ENCODE measurements around the gene NUTF2. TPM values are rescaled to one million over a fixed set of nuclear protein-coding genes. Genes with fewer than 3 reads are reported as not detected.
"Not testable (repeated sequence)": the region's sequence is repeated elsewhere in the genome, so short reads cannot be mapped to it uniquely, and the experiment has no call there.

NUTF2 gene
- total and polyA plus RNA-seq, 7 experiments from 2014 or later, result 34.7 to 125 (median 41.3) TPM

- Histone ChIP-seq H3K27ac (ENCODE audit: low read depth, low read length) (no peak overlapping the region), H3K9me3 (ENCODE audit: control insufficient read depth in 2 of 3, low read length in 3 of 3) (no peaks in the 10 kb centered on the region), H3K27me3 (ENCODE audit: control insufficient read depth in 2 of 2, insufficient read depth in 2 of 2, low read length in 2 of 2) (no peaks in the 10 kb centered on the region), H3K36me3 (ENCODE audit: control insufficient read depth in 2 of 3, insufficient read depth in 3 of 3, low read length in 3 of 3) (peaks cover 0 to 39% (median 10%) of the 10 kb centered on the region in 3 experiments), H3K4me1 (ENCODE audit: control insufficient read depth in 2 of 2, insufficient read depth in 2 of 2, low read length in 2 of 2) (no peaks in the 10 kb centered on the region), H3K4me3 (ENCODE audit: low read length) (no peak overlapping the region)
- Mint-ChIP-seq H3K4me3 (peak overlapping the region in 1 of 10 donors; percentile 53), H3K9me3 (no peaks in the 10 kb centered on the region), H3K36me3 (peaks cover 0 to 32% (median 6%) of the 10 kb centered on the region in 5 donors), H3K27ac (peak overlapping the region in 1 of 9 donors; percentile 56), H3K4me1 (peaks cover 4 to 23% (median 15%) of the 10 kb centered on the region in 7 donors), H3K27me3 (no peaks in the 10 kb centered on the region)
- intact Hi-C loops (cut with micrococcal nuclease), result no loop called here
- POLR2A ChIA-PET, result interaction anchor here (0.8 kb wide), 1 partner anchor 16 kb away, joined by 3 read pairs; the partner anchor contains the start of gene PSKH1
- no peak for ATAC-seq
- no peak for DNase-seq
- CTCF ChIA-PET, result interaction anchor here (0.6 kb wide), 1 partner anchor 418 kb away, joined by 5 read pairs; no protein-coding TSS in a partner anchor
These were observed 62.5 kb downstream of the NUTF2 start for GRCh38 chr16:67909056-67909742.

DNA sequence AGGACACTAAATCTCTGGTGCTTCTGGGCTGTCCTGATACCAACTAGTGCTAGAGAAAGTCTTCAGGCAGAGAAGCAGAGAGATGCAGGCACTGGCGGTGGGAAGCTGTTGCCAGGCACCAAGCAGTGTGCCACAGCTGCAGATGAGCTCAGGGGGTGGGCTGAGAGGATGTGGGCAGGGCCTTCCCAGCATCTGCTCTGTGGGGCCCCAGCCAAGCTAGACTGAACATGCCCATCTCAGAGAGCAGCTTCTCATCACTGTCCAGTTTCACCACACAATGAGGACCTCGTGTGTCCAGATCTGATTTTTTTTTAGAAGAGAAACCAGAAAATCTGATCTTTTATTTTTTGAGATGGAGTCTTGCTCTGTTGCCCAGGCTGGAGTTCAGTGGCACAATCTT is 63.4 kb downstream of the NUTF2 start:
- H3K27me3 ChIP-seq (ENCODE audit: control insufficient read depth in 2 of 2, insufficient read depth in 2 of 2, low read length in 2 of 2), result no peaks in the 10 kb centered on the region
- Mint-ChIP-seq H3K9me3 (no peaks in the 10 kb centered on the region), H3K36me3 (peaks cover 0 to 33% (median 5%) of the 10 kb centered on the region in 5 donors), H3K4me1 (peaks cover 6 to 25% (median 20%) of the 10 kb centered on the region in 7 donors), H3K4me3 (peak overlapping the region in 2 of 10 donors; percentile 21 to 30), H3K27ac (peak overlapping the region in 1 of 9 donors; percentile 56), H3K27me3 (no peaks in the 10 kb centered on the region)
- no peak overlapping the region for H3K4me3 ChIP-seq (ENCODE audit: low read length)
- intact Hi-C loops (cut with micrococcal nuclease), result no loop called here
- H3K4me1 ChIP-seq (ENCODE audit: control insufficient read depth in 2 of 2, insufficient read depth in 2 of 2, low read length in 2 of 2), result no peaks in the 10 kb centered on the region
- ATAC-seq (peak; percentile 52), DNase-seq (no peak)
- no peaks in the 10 kb centered on the region for H3K9me3 ChIP-seq (ENCODE audit: control insufficient read depth in 2 of 3, low read length in 3 of 3)
- POLR2A ChIA-PET, result no interaction called here
- no peak overlapping the region for H3K27ac ChIP-seq (ENCODE audit: low read depth, low read length)
- CTCF ChIA-PET, result interaction anchor here (0.7 kb wide), 1 partner anchor 898 kb away, joined by 3 read pairs; no protein-coding TSS in a partner anchor
- peaks cover 0 to 42% (median 10%) of the 10 kb centered on the region in 3 experiments for H3K36me3 ChIP-seq (ENCODE audit: control insufficient read depth in 2 of 3, insufficient read depth in 3 of 3, low read length in 3 of 3)

DNA sequence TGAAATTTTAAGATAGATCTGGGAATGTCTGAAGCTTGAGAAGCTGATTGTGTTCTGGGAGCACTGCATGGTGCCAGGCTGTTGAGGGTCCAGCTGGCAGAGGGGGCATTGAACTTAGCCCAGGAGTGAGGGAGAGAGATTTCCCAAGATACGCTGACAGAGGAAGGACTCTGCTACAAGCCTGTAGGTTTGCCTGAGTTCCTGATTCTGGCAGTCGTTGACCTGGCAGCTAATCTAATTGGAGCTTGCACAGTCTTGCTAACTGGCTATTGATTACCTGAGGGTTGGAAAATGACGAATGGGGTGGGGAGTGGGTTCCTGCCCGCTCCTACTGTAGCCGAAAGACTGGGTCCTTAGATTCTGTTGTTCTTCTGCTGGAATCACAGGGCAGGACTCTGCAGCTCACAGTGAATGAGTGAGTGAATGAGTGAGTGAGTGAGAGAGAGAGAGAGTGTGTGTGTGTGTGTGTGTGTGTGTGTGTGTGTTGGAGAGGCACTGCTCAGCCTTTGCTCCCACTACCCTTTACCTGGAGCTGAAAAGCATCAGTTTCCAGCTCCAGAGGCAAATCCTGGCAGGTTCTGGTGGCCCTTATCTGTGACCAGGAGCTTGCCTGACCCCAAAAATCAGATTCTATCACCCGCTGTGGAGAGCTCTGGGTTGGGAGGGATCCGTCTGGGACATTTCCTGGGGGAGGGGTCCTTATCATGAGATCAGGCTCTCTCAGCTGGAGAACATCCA is 68.2 kb downstream of the NUTF2 start:
- Histone ChIP-seq H3K4me1 (ENCODE audit: control insufficient read depth in 2 of 2, insufficient read depth in 2 of 2, low read length in 2 of 2) (no peaks in the 10 kb centered on the region), H3K36me3 (ENCODE audit: control insufficient read depth in 2 of 3, insufficient read depth in 3 of 3, low read length in 3 of 3) (peaks cover 0 to 63% (median 1%) of the 10 kb centered on the region in 3 experiments), H3K9me3 (ENCODE audit: control insufficient read depth in 2 of 3, low read length in 3 of 3) (no peaks in the 10 kb centered on the region), H3K27ac (ENCODE audit: low read depth, low read length) (no peak overlapping the region), H3K4me3 (ENCODE audit: low read length) (no peak overlapping the region), H3K27me3 (ENCODE audit: control insufficient read depth in 2 of 2, insufficient read depth in 2 of 2, low read length in 2 of 2) (no peaks in the 10 kb centered on the region)
- Mint-ChIP-seq H3K4me1 (peaks cover 21 to 44% (median 35%) of the 10 kb centered on the region in 7 donors), H3K27me3 (no peaks in the 10 kb centered on the region), H3K9me3 (no peaks in the 10 kb centered on the region), H3K36me3 (peaks cover 0 to 27% (median 0%) of the 10 kb centered on the region in 5 donors), H3K4me3 (no peak overlapping the region), H3K27ac (peak overlapping the region in 4 of 9 donors; percentile 18 to 57 (median 52))
- CTCF ChIA-PET, result interaction anchor here (0.7 kb wide), 2 partner anchors 13 to 99 kb away, joined by 3 to 7 read pairs; no protein-coding TSS in a partner anchor
- intact Hi-C loops (cut with micrococcal nuclease), result no loop called here
- POLR2A ChIA-PET, result no interaction called here
- ATAC-seq, result no peak
- DNase-seq, result no peak

GRCh38 chr16:67915496-67915769 is 68.7 kb downstream of the NUTF2 start:
- H3K27ac ChIP-seq (ENCODE audit: low read depth, low read length); DNase-seq; H3K27me3 ChIP-seq (ENCODE audit: control insufficient read depth in 2 of 2, insufficient read depth in 2 of 2, low read length in 2 of 2); H3K4me1 ChIP-seq (ENCODE audit: control insufficient read depth in 2 of 2, insufficient read depth in 2 of 2, low read length in 2 of 2); H3K4me3 Mint-ChIP-seq; H3K9me3 ChIP-seq (ENCODE audit: control insufficient read depth in 2 of 3, low read length in 3 of 3); H3K9me3 Mint-ChIP-seq; POLR2A ChIA-PET; H3K4me3 ChIP-seq (ENCODE audit: low read length); intact Hi-C loops (cut with micrococcal nuclease); H3K27me3 Mint-ChIP-seq; ATAC-seq: not testable (repeated sequence)
- CTCF ChIA-PET, result interaction anchor here (0.7 kb wide), 1 partner anchor 12 kb away, joined by 3 read pairs; no protein-coding TSS in a partner anchor
- peaks cover 0 to 27% (median 0%) of the 10 kb centered on the region in 5 donors for H3K36me3 Mint-ChIP-seq
- H3K27ac Mint-ChIP-seq, result peak overlapping the region in 1 of 9 donors; percentile 72
- H3K4me1 Mint-ChIP-seq, result peaks cover 22 to 41% (median 32%) of the 10 kb centered on the region in 7 donors
- peaks cover 0 to 61% (median 0%) of the 10 kb centered on the region in 3 experiments for H3K36me3 ChIP-seq (ENCODE audit: control insufficient read depth in 2 of 3, insufficient read depth in 3 of 3, low read length in 3 of 3)

DNA sequence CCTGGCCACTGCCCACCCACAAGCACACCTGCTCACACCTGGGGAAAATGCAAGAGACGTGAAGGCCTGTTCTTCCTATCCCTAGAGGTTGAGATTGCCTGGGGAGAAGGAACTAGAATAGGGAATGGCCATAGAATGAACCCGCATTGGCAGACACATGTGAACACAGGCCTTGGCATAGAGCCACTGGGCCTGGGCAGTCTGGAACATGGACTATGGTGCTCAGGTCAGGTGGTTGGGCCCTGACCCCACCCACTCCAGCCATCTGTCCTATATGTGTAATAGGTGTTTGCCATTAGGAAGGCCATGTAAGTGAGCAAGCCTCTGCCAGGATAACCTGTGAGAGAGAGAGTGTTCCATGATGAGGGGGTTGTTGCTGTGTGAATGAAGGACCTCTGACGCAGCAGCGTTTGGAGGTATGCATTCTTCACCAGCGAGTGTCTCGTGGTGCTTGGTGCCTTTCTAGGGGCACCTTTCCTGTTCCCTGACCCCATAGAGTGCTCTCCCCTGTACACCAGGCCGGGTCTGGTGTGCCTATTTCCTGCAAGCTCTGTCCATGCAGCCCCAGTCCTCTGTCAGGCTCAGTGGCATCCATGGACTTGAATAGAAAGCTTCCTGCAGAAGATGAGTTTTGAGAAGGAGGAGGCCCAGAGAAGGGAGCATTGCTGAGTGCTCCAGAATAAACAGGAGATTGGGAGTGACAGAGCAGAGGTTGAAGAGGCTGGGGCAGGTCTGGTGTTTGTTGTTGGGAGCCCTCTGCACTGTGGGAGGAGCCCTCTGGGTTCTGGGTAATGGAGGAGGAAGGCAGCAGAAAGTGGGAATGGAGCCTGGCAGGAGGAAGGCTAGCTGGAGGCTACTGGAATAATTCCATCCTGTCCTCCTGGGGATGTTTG is 69.3 kb downstream of the NUTF2 start:
- no peak for ATAC-seq
- ChIA-PET CTCF (interaction anchor here (0.9 kb wide), 1 partner anchor 99 kb away, joined by 3 read pairs; no protein-coding TSS in a partner anchor), POLR2A (interaction anchor here (0.7 to 1.0 kb wide), 2 partner anchors 9 to 199 kb away, joined by 3 read pairs; no protein-coding TSS in a partner anchor)
- Histone ChIP-seq H3K27ac (ENCODE audit: low read depth, low read length) (no peak overlapping the region), H3K9me3 (ENCODE audit: control insufficient read depth in 2 of 3, low read length in 3 of 3) (no peaks in the 10 kb centered on the region), H3K27me3 (ENCODE audit: control insufficient read depth in 2 of 2, insufficient read depth in 2 of 2, low read length in 2 of 2) (no peaks in the 10 kb centered on the region), H3K4me3 (ENCODE audit: low read length) (no peak overlapping the region), H3K4me1 (ENCODE audit: control insufficient read depth in 2 of 2, insufficient read depth in 2 of 2, low read length in 2 of 2) (no peaks in the 10 kb centered on the region), H3K36me3 (ENCODE audit: control insufficient read depth in 2 of 3, insufficient read depth in 3 of 3, low read length in 3 of 3) (peaks cover 0 to 58% (median 0%) of the 10 kb centered on the region in 3 experiments)
- Mint-ChIP-seq H3K36me3 (peaks cover 0 to 25% (median 0%) of the 10 kb centered on the region in 5 donors), H3K4me1 (peaks cover 23 to 40% (median 32%) of the 10 kb centered on the region in 7 donors), H3K27me3 (no peaks in the 10 kb centered on the region), H3K27ac (peak overlapping the region in 3 of 9 donors; percentile 45 to 72 (median 64)), H3K4me3 (no peak overlapping the region), H3K9me3 (no peaks in the 10 kb centered on the region)
- intact Hi-C loops (cut with micrococcal nuclease), result no loop called here
- DNase-seq, result no peak

Measured in naive thymus-derived CD4-positive, alpha-beta T cell (primary cell).